ENCODE results near the gene DIPK1B.

The DIPK1B gene

DNA sequence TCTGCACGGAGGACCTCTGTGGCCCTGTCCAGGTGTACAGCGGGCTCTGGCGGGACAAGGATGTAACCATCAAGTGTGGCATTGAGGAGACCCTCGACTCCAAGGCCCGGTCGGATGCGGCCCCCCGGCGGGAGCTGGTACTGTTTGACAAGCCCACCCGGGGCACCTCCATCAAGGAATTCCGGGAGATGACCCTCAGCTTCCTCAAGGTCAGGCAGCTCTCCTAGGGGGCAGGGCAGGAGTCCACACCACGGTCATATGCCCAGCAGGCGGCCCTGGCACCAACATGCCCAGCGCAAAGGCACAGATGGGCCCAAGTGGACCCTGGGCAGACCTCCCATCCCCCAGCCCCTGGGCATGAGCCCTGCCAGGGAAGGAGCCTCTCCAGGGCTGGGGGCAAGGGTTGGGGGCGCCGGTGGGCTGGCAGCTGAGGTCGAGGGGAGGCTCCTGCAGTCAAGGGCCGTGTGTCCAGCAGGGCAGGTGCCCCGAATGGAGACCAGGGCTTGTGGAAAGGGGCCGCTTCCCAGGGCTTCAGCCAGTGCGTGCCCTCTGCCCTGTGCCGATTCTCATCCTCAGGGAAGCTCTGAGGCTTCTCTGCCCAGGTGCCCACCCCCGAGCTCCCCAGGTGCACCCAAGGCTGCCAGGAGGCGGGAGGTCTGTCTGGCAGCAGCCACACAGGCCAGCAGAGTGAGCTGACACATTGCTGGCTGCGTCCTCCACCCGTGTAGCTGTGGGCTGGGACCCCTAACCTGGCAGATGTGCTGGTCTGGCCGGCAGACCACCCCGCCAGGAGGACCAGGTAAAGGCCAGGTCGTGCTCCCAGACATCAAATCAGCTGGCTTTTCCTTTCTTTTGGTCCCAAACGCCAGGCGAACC lies 10.0 kb downstream of the DIPK1B start:
- Histone ChIP-seq H3K36me3 (ENCODE audit: control insufficient read depth, low read length) (peaks cover 57% of the 10 kb centered on the region), H3K27ac (ENCODE audit: low read depth, low read length) (no peak overlapping the region), H3K4me2 (ENCODE audit: low read length) (no peak overlapping the region), H3K27me3 (ENCODE audit: control insufficient read depth, low read length) (no peaks in the 10 kb centered on the region), H4K20me1 (ENCODE audit: control insufficient read depth, insufficient read depth, low read depth, low read length) (peaks cover 19% of the 10 kb centered on the region), H3K79me2 (ENCODE audit: control insufficient read depth, low read length) (peaks cover 23% of the 10 kb centered on the region), H3K4me3 (ENCODE audit: low read length) (no peak overlapping the region), H3K4me1 (ENCODE audit: control insufficient read depth, low read length) (peaks cover 38% of the 10 kb centered on the region), H3F3A (ENCODE audit: control insufficient read depth, insufficient read depth) (peaks cover 51% of the 10 kb centered on the region), H3K9me3 (ENCODE audit: control insufficient read depth, insufficient read depth, low read length) (no peaks in the 10 kb centered on the region), H3K9me2 (replicated peaks; ENCODE audit: control insufficient read depth, low read length) (no peaks in the 10 kb centered on the region)
- no peak for TF ChIP-seq EZH2phosphoT487 (IDR thresholded peaks at IDR 0.05; ENCODE audit: borderline replicate concordance, low read length)
- TF ChIP-seq, protein P1, sequence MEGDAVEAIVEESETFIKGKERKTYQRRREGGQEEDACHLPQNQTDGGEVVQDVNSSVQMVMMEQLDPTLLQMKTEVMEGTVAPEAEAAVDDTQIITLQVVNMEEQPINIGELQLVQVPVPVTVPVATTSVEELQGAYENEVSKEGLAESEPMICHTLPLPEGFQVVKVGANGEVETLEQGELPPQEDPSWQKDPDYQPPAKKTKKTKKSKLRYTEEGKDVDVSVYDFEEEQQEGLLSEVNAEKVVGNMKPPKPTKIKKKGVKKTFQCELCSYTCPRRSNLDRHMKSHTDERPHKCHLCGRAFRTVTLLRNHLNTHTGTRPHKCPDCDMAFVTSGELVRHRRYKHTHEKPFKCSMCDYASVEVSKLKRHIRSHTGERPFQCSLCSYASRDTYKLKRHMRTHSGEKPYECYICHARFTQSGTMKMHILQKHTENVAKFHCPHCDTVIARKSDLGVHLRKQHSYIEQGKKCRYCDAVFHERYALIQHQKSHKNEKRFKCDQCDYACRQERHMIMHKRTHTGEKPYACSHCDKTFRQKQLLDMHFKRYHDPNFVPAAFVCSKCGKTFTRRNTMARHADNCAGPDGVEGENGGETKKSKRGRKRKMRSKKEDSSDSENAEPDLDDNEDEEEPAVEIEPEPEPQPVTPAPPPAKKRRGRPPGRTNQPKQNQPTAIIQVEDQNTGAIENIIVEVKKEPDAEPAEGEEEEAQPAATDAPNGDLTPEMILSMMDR (IDR thresholded peaks at IDR 0.05; ENCODE audit: low read depth, low read length, poor library complexity, severe bottlenecking), result no peak

DNA sequence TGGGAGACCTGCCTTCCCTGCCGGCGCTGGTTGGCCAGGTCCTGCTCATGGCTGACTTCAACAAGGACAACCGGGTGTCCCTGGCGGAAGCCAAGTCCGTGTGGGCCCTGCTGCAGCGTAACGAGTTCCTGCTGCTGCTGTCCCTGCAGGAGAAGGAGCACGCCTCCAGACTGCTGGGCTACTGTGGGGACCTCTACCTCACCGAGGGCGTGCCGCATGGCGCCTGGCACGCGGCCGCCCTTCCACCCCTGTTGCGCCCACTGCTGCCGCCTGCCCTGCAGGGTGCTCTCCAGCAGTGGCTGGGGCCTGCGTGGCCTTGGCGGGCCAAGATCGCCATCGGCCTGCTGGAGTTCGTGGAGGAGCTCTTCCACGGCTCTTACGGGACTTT lies 10.6 kb downstream of the DIPK1B start:
- H3K27ac ChIP-seq (ENCODE audit: low read depth, low read length), result no peak overlapping the region
- peaks cover 63% of the 10 kb centered on the region for H3K36me3 ChIP-seq (ENCODE audit: control insufficient read depth, low read length)

DNA sequence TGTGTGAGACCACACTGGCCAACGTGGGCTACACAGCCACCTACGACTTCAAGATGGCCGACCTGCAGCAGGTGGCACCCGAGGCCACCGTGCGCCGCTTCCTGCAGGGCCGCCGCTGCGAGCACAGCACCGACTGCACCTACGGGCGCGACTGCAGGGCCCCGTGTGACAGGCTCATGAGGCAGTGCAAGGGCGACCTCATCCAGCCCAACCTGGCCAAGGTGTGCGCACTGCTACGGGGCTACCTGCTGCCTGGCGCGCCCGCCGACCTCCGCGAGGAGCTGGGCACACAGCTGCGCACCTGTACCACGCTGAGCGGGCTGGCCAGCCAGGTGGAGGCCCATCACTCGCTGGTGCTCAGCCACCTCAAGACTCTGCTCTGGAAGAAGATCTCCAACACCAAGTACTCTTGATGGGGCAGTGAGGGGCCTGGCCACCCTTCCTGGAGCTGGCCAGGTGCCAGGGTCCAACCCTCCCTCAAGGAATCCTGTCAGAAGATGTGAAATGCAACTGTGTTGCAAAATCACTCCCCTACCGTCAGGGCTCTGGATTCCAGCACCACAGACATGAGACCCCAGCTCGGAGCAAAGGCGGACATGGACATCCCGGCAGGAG lies 11.1 kb downstream of the DIPK1B start:
- H3F3A ChIP-seq (ENCODE audit: control insufficient read depth, insufficient read depth), result peaks cover 54% of the 10 kb centered on the region

More for the DNA sequence above, 10.6 kb downstream of the DIPK1B start:
- Histone ChIP-seq H3K9me2 (replicated peaks; ENCODE audit: control insufficient read depth, low read length) (no peaks in the 10 kb centered on the region), H3K27me3 (ENCODE audit: control insufficient read depth, low read length) (no peaks in the 10 kb centered on the region), H3K4me3 (ENCODE audit: low read length) (no peak overlapping the region), H3K4me2 (ENCODE audit: low read length) (no peak overlapping the region), H4K20me1 (ENCODE audit: control insufficient read depth, insufficient read depth, low read depth, low read length) (peaks cover 24% of the 10 kb centered on the region), H3F3A (ENCODE audit: control insufficient read depth, insufficient read depth) (peaks cover 54% of the 10 kb centered on the region), H3K79me2 (ENCODE audit: control insufficient read depth, low read length) (peaks cover 30% of the 10 kb centered on the region), H3K9me3 (ENCODE audit: control insufficient read depth, insufficient read depth, low read length) (no peaks in the 10 kb centered on the region), H3K4me1 (ENCODE audit: control insufficient read depth, low read length) (peaks cover 38% of the 10 kb centered on the region)
- no peak for TF ChIP-seq EZH2phosphoT487 (IDR thresholded peaks at IDR 0.05; ENCODE audit: borderline replicate concordance, low read length)
- TF ChIP-seq, protein P1 (IDR thresholded peaks at IDR 0.05; ENCODE audit: low read depth, low read length, poor library complexity, severe bottlenecking), result no peak

More for the DNA sequence above, 11.1 kb downstream of the DIPK1B start:
- Histone ChIP-seq H3K79me2 (ENCODE audit: control insufficient read depth, low read length) (peaks cover 34% of the 10 kb centered on the region), H3K4me3 (ENCODE audit: low read length) (no peak overlapping the region), H3K27ac (ENCODE audit: low read depth, low read length) (no peak overlapping the region), H3K4me2 (ENCODE audit: low read length) (no peak overlapping the region), H3K36me3 (ENCODE audit: control insufficient read depth, low read length) (peaks cover 63% of the 10 kb centered on the region), H3K9me3 (ENCODE audit: control insufficient read depth, insufficient read depth, low read length) (no peaks in the 10 kb centered on the region), H3K27me3 (ENCODE audit: control insufficient read depth, low read length) (no peaks in the 10 kb centered on the region), H4K20me1 (ENCODE audit: control insufficient read depth, insufficient read depth, low read depth, low read length) (peaks cover 24% of the 10 kb centered on the region), H3K4me1 (ENCODE audit: control insufficient read depth, low read length) (peaks cover 37% of the 10 kb centered on the region), H3K9me2 (replicated peaks; ENCODE audit: control insufficient read depth, low read length) (no peaks in the 10 kb centered on the region)
- TF ChIP-seq, protein P1 (IDR thresholded peaks at IDR 0.05; ENCODE audit: low read depth, low read length, poor library complexity, severe bottlenecking), result no peak
- no peak for TF ChIP-seq EZH2phosphoT487 (IDR thresholded peaks at IDR 0.05; ENCODE audit: borderline replicate concordance, low read length)
